ENCODE measurements around the gene SLC35A4.

- TF ChIP-seq RAD21 (IDR thresholded peaks at IDR 0.05 in 1 of 2, conservative IDR thresholded peaks at IDR 0.05 in 1 of 2; ENCODE audit: low read depth in 2 of 2, low read length in 2 of 2) (no peak), CBX8 (IDR thresholded peaks at IDR 0.05; ENCODE audit: borderline replicate concordance, low read depth, low read length) (no peak), CTCF (IDR thresholded peaks at IDR 0.05; ENCODE audit: control extremely low read depth in 1 of 3, insufficient read depth in 1 of 3, low read depth in 1 of 3, low read length in 3 of 3) (no peak), EP300 (IDR thresholded peaks at IDR 0.05; ENCODE audit: borderline replicate concordance in 1 of 2, low read depth in 2 of 2, low read length in 2 of 2) (no peak), POLR2AphosphoS5 (IDR thresholded peaks at IDR 0.05; ENCODE audit: low read depth, low read length) (no peak), TAF1 (IDR thresholded peaks at IDR 0.05; ENCODE audit: low read depth, low read length) (no peak)
Observed at GRCh38 chr5:140573683-140574082, 9.1 kb downstream of the SLC35A4 start.
